ENCODE measurements around the gene MACROD1. TPM values are rescaled to one million over a fixed set of nuclear protein-coding genes. Genes with fewer than 3 reads are reported as not detected.

The MACROD1 gene
- total RNA-seq, 1 donor from 2014 or later = 39.4 TPM

DNA sequence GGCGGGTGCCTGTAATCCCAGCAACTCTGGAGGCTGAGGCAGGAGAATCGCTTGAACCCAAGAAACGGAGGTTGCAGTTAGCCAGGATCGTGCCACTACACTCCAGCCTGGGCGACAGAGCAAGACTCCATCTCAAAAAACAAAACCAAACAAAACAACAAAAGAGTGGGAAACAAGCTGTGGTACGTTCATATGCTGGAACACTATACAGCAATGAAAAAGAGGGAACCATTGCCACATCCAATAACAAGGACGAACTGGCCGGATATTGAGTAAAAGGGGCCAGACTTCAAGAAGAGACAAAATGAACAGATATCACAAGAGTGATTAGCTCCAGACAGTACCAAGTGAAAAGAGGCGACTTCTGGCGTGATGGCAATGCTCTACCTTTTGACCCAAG lies 4.9 kb downstream of the MACROD1 start:
- TF ChIP-seq, protein P1, sequence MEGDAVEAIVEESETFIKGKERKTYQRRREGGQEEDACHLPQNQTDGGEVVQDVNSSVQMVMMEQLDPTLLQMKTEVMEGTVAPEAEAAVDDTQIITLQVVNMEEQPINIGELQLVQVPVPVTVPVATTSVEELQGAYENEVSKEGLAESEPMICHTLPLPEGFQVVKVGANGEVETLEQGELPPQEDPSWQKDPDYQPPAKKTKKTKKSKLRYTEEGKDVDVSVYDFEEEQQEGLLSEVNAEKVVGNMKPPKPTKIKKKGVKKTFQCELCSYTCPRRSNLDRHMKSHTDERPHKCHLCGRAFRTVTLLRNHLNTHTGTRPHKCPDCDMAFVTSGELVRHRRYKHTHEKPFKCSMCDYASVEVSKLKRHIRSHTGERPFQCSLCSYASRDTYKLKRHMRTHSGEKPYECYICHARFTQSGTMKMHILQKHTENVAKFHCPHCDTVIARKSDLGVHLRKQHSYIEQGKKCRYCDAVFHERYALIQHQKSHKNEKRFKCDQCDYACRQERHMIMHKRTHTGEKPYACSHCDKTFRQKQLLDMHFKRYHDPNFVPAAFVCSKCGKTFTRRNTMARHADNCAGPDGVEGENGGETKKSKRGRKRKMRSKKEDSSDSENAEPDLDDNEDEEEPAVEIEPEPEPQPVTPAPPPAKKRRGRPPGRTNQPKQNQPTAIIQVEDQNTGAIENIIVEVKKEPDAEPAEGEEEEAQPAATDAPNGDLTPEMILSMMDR (IDR thresholded peaks at IDR 0.05; ENCODE audit: unreplicated experiment) = no peak
- H3K27me3 Mint-ChIP-seq (ENCODE audit: low read depth) = no peaks in the 10 kb centered on the region

DNA sequence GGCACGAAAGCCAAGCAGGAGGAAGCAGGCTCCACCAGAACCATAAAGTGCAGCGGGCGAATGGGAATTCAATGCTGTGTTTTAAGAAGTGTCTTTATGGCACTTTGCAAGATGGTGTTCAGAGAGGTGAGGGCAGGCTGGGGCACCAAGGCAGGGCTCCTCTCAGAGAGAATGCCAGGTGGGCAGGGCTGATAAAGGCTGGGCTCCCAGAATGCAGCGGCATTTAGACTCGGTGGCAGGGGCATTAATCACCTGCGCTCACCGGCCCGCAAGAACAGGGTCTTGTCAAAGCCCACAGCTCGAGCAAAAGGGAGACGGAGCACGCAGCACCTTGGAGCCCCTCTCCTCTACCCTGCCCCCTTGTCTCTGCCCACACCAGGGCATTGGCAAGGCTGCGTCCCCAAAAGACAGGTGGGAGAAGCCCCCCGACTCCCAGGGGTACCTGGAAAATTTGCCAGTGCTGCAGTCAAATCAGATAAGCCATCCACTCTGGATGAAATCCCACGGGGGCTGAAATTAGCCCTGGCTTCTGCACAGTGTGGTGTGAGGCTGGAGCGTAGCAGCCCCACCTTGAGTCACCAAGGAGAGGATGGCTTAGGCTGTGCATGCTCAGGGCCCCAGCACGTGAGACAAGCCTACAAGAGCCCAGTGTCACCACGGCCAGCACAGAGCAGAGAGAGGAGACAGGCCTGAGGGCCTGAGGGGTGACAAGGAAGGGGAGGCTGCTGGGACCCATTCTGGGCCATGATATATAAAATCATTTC lies 8.1 kb downstream of the MACROD1 start:
- no peak overlapping the region for H3K27ac Mint-ChIP-seq
- TF ChIP-seq, protein P1 (IDR thresholded peaks at IDR 0.05; ENCODE audit: unreplicated experiment) = no peak
- no peaks in the 10 kb centered on the region for H3K9me3 Mint-ChIP-seq
- peaks cover 2% of the 10 kb centered on the region for H3K36me3 Mint-ChIP-seq
- no peaks in the 10 kb centered on the region for H3K27me3 Mint-ChIP-seq (ENCODE audit: low read depth)
- H3K4me3 Mint-ChIP-seq = no peak overlapping the region
- DNase-seq (ENCODE audit: low spot score in 2 of 2, unreplicated experiment in 2 of 2) = no peak
- H3K4me1 Mint-ChIP-seq = peaks cover 5% of the 10 kb centered on the region

More for the DNA sequence above, 4.9 kb downstream of the MACROD1 start:
- H3K36me3 Mint-ChIP-seq = peaks cover 2% of the 10 kb centered on the region
- no peaks in the 10 kb centered on the region for H3K9me3 Mint-ChIP-seq
- H3K4me1 Mint-ChIP-seq = peaks cover 6% of the 10 kb centered on the region
- no peak overlapping the region for H3K4me3 Mint-ChIP-seq
- no peak overlapping the region for H3K27ac Mint-ChIP-seq
- no peak for DNase-seq (ENCODE audit: low spot score in 2 of 2, unreplicated experiment in 2 of 2)

DNA sequence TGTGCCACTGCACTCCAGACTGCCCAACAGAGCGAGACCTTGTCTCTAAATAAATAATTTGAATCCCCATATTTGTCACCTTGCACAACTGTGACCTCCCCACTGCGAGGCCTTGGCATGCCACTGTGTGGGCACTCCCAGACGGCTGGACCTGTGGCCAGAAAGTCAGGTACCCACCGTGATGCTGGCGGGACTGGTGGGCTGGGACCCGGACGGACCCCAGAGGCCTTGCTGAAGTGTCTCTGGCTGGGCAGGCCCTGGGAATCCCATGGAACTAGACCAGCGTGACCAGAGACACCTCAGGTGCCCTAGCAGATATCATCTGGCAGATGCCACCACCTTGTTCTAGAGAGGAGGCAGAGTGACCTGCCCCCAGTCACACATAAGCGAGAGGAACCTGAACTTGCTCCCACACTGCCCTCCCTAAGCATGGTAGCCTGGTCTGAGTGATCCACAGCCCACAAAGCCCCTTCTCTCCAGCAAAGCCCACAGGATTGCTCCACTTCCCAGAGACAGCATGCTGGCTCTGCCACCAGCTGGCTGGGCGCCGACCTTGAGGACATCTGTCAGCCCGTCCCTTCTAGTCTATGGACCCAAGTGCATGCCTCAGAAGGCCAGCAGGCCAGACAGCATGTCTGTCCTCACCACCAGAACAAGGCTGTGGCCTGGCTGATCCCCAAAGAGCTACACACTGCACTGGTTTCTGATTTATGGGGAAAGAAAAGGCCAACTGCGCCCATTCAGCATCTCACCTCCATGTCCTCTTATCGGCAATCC lies 9.5 kb downstream of the MACROD1 start:
- H3K4me3 Mint-ChIP-seq = no peak overlapping the region
- H3K9me3 Mint-ChIP-seq = no peaks in the 10 kb centered on the region

DNA sequence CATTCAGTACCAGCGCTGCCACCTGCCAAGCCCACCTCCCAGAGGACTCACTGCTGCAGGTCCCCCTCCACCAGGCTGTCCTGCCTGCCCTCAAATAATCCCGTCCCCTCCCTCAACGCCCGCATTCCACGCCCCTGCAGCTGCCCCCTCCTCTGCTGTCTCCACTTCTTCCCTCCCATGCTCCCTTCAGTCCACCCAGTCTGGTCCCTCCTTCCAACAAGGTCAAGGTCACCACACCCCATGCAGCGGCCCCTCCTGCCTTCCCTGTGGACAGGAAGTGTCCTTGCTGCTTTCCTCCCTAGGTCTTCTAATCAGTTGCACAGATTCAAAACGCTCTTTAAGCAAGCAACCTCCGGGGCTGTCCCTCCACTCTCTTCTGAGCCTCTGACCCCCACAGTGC lies 12.1 kb downstream of the MACROD1 start:
- TF ChIP-seq, protein P1 (IDR thresholded peaks at IDR 0.05; ENCODE audit: unreplicated experiment) = no peak
- H3K36me3 Mint-ChIP-seq = no peaks in the 10 kb centered on the region
- no peaks in the 10 kb centered on the region for H3K27me3 Mint-ChIP-seq (ENCODE audit: low read depth)
- no peak for DNase-seq (ENCODE audit: low spot score in 2 of 2, unreplicated experiment in 2 of 2)
- no peak overlapping the region for H3K27ac Mint-ChIP-seq
- peaks cover 6% of the 10 kb centered on the region for H3K4me1 Mint-ChIP-seq
- no peaks in the 10 kb centered on the region for H3K9me3 Mint-ChIP-seq
- no peak overlapping the region for H3K4me3 Mint-ChIP-seq

More for the DNA sequence above, 9.5 kb downstream of the MACROD1 start:
- Mint-ChIP-seq H3K27me3 (ENCODE audit: low read depth) (no peaks in the 10 kb centered on the region), H3K27ac (no peak overlapping the region), H3K36me3 (peaks cover 2% of the 10 kb centered on the region), H3K4me1 (peaks cover 5% of the 10 kb centered on the region)
- no peak for DNase-seq (ENCODE audit: low spot score in 2 of 2, unreplicated experiment in 2 of 2)
- TF ChIP-seq, protein P1 (IDR thresholded peaks at IDR 0.05; ENCODE audit: unreplicated experiment) = no peak

DNA sequence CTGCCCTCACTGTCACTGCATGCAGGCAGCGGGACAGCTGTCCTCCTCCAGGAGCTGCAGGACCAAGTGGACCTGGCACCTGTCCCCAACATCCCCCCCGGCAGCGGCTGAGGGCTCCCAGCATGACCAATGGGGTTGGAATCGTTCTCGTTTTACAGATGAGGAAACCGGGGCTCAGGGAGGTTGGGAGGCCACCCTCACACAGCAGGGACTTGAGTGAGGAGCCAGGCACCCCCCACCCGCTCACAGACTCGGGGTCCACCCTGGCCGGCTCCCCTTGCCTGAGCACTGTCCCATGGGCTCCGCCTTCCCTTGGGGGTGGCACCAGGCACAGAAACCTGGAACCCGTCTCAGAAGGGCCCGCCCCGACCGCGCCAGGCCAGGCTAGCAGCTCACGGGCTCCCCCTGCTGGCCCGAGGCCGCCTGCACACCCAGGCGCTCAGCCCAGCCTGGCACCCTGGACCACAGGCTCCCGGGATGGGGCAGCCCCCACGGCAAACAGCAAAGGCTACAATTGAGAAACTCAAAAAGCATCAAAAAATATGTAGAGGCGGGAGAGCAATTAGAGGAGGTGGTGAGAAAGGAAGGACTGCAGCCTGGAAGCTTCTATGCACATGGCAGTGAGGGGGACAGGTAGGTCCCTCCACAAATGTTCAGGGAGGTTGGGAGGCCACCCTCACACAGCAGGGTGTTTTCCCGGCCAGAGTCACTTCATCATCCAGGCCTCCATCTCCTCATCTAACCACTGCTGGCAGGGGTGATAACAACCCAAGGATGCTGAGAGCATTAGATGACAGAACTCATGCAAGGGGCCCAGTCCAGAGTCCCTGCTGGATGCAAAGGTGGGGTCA lies 12.8 kb downstream of the MACROD1 start:
- Mint-ChIP-seq H3K4me3 (no peak overlapping the region), H3K27me3 (ENCODE audit: low read depth) (no peaks in the 10 kb centered on the region), H3K9me3 (no peaks in the 10 kb centered on the region), H3K27ac (no peak overlapping the region), H3K36me3 (no peaks in the 10 kb centered on the region), H3K4me1 (peaks cover 12% of the 10 kb centered on the region)
- peak in 1 of 2 experiments; percentile 83 for DNase-seq (ENCODE audit: low spot score in 2 of 2, unreplicated experiment in 2 of 2)
- TF ChIP-seq, protein P1 (IDR thresholded peaks at IDR 0.05; ENCODE audit: unreplicated experiment) = peak; percentile 98

Measured in mesothelial cell of epicardium (in vitro differentiated cells).